Activated CD4-positive, alpha-beta T cell treated with anti-CD3 and anti-CD28 coated beads for 48 hours (primary cell): ENCODE data around the gene RAMP3.
"Not testable (repeated sequence)": the region's sequence is repeated elsewhere in the genome, so short reads cannot be mapped to it uniquely, and the experiment has no call there.

ENCODE experiments used
- DNase-seq: peaks from one replicate; pipeline ENCODE4 v3.0.0-alpha.2; 2020

The RAMP3 gene

DNA sequence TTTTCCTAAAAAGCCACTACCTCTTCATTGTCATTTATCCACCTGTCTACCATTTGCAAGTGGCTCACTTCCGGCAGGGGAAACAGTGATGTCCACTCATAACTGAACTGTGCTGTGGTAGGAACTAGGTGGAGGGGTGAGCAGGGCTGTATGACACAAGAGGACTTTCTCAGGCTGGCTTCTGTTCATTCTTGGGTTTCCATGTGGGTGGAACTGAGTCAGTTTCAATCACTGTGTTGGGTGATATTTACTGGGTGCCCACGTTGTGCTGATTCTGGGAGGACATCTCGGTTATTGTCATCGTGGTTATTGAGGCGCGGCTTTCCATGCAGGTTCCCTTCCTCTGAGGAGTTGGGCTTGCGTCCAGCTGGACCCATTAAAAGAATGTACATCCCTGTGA lies 38.8 kb downstream of the RAMP3 start:
- peak; percentile 83 for DNase-seq

DNA sequence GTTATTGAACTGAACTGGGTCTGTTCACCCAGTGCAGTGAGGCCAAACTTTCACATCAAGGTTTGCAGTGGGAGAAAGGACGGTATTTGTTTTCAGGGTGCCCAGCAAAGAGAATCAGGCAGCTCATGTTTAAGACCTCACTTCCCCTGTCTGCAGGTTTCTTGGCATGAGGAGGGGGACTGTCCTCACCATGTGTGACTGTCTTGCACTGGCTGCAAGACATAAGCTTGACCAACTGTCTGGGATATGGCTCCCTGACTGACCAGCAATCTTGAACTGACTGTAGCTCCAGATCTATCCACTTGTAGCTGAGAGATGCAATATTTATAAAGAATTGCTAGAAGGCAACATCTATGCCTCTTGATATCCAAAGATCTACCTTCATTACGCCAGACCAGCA lies 39.9 kb downstream of the RAMP3 start:
- no peak for DNase-seq

DNA sequence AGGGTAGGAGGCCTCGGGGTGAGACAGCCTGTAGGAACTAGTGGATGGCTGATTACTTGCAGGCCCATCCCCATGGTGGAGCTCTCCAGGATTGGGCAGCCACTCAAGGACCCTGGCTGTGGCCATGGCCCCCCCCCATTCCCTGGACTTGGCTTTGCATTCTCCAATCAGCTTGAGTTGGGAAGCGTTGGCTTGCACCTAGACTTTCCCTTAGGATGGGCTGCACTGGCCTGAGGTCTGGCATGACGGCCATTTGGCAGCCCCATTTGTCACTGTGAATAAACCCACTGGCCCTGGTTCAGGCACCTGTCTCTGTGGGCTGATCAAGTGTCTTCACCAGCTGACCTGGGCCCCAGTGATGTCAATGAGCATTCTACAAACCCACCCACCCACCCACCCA lies 41.4 kb downstream of the RAMP3 start:
- DNase-seq, result no peak

DNA sequence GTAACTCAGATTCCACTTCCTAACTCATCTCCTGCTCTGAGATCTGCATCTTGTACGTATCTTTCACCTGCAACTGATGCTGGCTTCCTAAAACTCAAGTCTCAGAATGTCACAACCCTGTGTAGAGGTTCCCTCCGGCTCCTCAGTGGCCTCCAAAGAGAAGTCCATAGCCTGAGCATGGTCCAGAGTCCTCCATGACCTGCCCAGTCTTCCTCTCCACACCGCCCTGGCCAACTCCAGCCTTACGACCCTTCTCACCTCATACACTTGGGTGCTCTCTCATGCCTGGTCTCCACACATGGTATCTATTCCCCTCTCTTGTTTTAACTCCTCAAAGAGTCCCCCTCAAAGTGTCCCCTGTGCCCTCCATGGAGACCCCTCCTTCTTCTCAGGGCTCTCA lies 41.9 kb downstream of the RAMP3 start:
- DNase-seq, result no peak

DNA sequence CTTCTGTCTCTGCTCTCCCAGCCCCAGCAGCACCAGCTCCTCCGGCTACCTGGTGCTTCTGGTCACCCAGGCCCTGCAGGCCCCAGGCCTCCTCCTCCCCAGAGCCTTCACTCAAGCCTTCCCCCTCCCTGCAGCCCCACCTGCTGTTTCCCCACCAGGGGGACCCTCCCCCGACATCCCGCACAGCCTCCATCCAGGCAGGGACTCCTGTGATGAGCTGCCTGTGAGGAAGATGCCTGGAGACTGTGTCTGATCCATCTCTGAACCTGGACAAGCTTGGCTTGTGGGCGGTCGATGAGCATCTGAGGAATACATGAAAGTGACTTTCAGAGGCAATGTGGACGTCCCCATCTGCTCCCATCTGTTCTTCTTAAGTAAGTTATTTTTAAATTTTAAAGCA lies 45.0 kb downstream of the RAMP3 start:
- no peak for DNase-seq

DNA sequence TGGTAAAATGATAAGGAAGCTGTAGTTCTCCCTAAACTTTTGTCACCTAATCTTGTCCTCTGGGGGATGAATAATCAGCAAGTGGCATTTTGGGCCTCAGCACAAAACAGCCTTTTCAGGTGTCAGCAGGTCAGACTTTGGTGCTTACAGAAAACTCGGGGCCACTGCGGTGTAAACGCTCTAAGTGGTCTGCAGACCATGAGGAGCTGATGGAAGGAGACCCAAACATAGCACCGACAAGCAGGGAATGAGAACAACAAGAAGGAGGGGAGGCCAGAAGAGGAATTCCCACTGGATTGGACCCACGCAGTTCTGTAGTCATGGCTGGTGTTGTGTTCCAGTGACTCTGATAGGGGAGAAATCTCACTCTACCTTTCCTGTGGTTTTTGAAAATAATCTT lies 45.4 kb downstream of the RAMP3 start:
- no peak for DNase-seq

DNA sequence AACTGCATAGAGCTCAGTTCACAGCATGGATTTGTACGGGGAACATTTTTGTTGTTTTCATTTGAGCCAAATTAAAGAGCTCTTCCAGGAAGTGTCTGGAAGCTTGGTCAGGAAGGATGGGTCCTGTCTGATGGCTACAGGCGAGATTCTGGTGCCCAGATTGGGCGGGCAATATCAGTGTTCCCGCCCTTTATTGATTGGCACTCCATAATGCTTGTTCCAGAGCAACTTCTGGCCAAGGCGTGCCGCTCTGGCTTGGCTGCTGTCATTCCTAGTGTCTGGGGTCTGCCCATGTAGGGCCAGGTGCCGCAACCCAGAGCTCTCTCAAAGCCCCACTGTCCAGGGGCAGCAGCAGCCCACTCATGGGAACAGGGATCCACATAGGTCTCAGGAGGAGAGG lies 45.9 kb downstream of the RAMP3 start:
- DNase-seq, result no peak

DNA sequence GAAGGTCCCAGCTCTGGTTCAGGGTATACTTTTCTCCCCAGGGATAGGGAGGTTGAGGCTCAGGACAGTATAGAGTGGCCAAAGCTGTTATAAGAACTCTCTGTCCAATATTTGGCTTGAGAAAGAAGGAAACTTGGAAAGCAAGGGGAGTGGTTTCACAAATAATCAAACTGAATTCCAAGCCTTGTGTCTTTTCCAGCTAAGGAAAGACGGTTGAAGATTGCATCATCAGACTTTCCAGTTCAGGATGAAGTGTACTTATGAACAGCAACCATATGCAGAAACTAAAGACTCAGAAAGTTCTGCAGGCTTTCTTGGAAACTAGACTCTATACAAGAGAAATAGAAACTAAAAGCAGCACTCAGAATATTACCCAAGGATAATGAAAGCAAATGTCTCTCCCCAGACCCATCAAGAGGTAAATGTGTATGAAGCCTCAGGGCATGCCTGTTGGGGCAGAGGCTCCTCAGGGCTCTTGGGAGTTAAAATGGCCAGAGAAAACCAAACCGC lies 46.4 kb downstream of the RAMP3 start:
- no peak for DNase-seq

DNA sequence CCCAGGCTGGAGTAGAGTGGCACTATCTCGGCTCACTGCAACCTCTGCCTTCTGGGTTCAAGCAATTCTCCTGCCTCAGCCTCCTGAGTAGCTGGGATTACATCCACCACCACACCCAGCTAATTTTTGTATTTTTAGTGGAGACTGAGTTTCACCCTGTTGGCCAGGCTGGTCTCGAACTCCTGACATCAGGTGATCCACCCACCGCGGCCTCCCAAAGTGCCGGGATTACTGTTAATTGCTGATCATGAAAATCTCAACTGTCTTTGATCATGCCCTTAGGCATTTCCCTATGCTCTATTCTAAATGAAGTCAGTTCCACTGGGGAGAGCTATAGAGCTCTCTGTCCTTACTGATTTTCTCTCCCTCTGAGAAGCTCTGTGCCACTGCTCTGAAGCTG lies 48.7 kb downstream of the RAMP3 start:
- DNase-seq, result not testable (repeated sequence)

DNA sequence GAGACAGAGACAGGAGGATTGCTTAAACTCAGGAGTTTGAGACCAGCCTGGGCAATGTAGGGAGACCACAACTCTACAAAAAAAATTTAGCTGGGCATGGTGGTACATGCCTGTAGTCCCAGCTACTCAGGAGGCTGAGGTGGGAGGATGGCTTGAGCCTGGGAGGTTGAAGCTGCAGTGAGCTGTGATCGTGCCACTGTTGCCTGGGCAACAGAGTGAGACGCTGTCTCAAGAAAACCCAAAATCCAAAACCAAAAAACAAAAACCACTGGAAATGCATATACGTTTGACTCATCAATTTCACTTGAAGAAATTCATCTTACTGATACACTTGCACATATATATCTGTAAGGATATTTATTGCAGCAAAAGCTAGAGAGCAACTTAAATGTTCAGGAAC lies 52.3 kb downstream of the RAMP3 start:
- not testable (repeated sequence) for DNase-seq

DNA sequence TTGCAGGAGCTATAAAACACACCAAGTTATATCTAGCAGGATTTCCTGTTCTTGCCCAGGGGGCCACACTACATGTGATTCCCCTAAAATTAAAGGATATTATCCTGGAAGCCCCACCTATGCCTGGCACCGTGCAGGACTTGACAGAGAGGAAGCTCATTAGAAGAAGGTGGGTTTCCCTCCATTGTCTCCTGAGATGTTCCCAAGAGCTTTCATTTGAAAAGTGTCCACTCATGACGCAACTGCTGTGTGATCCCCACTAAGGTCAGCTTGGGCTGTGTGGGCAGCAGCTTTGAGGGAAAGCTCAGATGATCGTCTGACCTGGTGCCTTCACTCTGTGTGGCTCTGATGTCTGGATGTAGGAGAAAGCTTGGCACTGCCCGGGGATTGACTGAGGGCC lies 53.5 kb downstream of the RAMP3 start:
- DNase-seq, result no peak

DNA sequence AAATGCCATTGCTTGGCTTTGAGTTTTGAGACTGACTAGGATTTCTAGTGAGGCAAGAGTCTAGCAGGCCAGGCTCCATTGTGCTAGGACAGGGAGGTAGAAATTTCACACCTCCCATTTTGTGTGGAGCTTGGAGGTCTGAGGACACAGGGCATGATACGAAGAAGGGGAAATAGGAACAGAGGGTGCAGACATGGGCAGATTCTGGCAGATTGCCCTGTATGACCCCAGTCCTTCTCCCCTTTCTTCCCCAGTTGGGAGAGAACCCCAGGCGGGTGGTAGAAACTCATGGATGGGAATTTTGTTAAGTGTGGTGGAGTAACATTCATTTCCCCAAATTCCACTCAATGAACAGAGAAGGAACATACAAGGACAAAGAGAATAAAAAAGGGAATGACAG lies 54.4 kb downstream of the RAMP3 start:
- DNase-seq, result no peak

DNA sequence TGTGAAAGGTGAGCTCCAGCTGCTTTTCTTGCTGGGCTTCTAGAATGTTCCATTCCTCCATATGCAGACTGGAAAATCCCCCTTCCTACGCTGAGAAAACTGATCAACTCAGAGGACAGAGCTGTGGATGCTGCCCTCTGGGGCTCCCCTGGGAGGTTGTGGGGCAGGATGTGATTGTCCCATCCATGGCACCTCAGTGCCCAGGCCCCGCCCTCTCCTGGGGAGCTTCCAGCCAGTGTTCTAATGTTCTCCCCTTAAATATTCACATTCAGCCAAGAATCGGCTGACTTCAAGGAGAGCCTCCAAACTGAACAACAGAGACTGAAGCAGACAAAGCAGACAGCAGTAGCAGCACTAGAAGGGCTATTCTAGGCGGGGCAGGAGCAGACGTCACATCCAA lies 55.0 kb downstream of the RAMP3 start:
- DNase-seq, result no peak

DNA sequence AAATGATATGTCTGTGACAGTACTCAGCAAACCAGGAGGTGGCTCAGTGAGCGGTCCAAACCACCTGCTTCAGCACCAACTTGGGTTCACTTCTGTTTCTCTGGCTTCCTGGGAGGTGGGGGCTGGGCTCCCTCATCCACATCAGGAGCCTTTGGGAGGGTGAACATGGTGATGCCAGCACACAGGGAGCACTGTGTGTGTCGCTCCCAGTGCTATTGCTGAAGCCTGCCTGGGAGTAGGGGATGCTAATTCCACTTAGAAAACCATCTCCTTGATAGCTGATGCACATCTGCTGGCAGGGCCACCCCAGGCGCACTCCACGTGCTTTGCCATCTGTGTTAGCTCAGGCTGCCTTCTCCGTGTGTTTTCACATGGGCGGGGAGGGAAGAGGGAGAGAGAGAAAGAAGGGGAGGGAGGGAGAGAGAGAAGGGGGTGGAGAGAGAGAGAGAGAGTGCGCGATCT lies 58.0 kb downstream of the RAMP3 start:
- DNase-seq, result no peak

DNA sequence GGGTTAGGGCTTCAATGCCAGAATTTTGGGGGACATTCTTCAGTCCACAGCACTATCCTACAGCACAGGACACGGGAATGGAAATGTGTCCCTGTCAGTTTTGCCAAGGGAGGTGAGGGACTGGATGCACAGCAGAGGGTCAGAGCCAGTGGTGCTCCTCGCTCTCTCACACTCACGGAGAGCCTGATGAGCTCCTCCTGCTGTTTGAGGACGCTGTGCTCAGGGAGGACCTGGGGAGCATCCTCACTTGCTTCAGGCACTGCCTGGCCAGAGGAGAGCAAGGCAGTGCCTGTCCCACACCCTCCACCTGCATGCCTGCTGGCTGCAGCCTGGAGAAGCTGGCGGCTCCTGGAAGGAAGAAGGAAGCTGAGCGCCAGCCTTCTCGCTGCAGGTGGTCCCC lies 58.6 kb downstream of the RAMP3 start:
- DNase-seq, result no peak

DNA sequence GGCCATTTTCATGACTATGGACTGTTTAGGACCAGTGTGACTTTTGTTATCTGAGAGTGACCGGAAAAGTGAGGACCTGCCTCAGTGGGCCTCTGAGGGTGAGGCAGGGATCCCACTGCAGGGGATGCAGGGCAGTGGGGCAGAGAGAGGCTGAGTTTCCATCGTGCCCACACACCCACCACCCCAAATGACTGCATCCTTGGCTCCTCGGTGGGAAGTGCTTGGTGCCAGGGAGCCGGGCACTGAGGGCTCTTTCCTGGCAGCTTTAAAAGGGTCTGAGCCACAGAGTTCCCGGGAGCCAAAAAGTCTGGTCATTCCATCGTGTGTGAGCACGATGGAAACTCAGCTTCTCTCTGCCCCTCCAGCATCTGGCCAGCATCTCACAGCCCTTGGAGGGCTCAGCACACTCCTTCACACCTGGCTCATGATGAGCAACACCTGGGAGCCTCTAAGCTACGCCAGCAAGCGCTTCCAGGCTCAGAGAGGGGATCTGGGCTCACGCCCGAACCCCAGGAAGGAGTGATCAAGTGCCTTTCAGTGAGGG lies 59.1 kb downstream of the RAMP3 start:
- no peak for DNase-seq

DNA sequence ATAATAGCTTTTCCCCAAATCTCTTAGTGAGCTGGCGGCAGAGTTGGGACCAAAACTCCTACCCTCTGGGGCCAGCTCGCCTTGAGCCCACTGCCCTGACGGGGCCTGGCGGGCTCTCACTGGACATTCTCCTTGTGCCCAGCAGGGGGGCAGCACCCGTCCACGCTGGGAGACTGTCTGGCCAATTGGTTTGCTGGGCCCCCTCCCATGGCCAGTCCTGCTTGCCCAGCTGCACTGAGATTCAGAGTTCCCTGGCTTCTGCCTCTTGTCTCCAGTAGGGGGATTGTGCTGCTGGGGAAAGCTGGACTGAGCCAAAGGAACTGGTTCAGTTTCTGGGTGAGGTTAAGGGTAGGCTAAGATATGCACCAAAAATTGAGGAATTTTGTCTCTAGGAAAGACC lies 59.8 kb downstream of the RAMP3 start:
- DNase-seq, result no peak

DNA sequence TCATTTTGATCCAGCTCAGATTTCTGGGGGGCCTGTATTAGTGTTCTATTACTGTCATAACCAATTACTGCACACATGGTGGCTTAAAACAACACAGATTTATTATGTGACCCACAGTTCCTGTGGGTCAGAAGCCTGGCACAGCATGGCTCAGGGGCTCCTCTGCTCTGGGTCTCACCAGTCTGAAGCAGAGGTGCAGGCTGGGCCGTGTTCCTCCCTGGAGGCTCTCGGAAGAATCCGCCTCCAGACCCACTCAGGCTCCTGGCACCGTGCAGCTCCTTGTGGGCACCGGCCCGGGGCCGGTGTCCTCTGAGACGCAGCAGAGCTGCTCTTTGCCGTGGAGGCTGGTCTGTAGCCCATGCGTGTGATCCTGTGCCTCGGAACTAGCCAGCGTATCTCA lies 61.5 kb downstream of the RAMP3 start:
- no peak for DNase-seq

DNA sequence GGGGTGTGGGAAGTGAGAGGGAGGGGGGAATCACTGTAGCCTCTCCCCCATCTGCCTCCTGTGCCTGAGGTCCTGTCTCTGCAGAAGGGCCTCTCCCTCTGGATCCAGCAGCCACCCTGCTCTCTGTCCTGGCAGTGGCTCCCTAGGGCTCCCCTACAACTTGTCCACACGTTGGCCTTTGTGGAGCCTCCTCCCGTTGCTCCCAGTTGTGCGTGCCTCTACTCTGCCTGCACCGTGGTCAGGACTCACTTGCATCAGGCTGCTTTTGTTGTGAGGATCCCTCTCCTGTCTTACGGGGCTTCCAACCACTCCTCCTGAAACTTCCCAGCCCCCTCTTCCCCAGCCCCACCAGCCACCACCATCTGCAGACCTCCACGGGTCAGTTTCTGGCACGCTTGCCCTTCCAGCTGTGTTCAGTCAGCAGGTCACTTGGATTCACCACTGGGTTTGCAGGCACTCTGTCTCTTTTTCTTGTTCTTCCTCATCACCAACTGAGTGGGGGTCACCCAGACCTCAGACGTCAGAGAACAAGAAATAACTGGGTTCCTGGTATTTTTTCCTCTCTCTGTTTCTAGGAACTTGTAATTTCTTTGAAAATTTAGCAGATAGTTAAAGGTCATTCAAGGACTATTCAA lies 62.3 kb downstream of the RAMP3 start:
- DNase-seq, result no peak

DNA sequence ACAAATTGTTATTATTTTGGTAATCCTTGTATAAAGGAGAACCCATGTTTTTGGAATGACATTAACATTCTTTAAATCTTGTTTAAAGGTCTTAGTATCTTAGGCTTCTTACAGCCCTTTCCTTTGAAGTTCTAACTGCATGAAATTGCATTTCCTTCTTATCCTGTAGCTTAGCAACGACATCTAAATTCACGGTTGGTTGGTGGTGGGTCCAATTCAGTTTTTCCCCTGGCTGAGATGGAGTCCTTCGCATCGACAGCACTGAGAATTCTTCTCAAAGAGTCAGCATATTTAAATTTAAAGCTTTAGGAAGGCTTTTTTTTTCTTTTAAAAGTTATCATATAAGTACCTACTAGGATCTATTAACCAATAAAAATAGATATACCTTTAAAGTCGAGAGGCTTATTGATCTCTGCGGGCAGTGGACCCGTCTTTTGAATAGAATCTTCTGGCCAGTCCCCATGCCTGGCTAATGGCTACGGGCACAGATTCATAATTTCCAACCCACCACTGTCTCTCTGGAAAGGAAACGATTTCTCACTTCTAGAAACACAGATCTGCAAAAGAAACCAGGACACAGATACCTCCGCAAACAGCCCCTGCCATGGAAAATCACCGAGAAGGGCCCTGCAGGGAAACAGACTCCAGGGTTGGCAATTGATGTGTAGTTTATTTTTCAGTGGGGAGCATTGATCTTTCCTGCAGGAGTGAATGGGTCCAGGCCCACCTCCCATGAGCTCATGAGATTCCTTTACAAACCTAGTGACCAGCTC lies 63.4 kb downstream of the RAMP3 start:
- DNase-seq, result no peak

DNA sequence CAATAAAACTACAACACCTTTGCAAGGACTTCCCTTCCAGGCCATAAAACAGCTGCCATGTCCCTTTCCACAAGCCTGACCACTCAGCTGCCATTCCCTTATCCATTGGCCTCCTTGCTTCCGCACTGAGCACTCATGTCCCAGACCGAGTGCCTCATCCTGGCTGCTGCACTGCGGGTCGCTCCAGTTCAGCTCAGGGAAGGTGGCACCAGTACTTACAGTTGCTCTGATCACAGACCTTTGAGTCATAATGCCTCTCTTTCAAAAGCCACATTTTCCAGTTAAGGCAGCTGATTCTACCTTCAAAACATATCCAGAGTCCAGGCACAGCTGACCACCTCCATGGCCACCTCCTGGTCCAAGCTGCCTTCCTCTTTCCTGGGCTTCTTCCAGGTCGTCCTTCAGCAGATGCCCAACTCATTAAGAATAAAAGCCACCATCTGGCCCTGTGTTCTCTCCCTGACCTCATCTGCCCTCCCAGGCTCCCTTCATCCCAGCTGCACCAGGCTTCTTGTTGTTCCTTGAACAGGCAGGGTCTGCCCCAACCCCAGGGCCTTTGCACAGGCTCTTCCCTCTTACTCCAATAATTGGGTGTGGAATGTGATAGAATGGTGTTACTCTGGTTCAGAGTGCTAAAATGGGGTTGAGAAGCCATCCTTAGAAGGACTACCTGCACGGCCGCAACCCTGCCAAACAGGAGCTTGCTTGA lies 64.5 kb downstream of the RAMP3 start:
- no peak for DNase-seq

DNA sequence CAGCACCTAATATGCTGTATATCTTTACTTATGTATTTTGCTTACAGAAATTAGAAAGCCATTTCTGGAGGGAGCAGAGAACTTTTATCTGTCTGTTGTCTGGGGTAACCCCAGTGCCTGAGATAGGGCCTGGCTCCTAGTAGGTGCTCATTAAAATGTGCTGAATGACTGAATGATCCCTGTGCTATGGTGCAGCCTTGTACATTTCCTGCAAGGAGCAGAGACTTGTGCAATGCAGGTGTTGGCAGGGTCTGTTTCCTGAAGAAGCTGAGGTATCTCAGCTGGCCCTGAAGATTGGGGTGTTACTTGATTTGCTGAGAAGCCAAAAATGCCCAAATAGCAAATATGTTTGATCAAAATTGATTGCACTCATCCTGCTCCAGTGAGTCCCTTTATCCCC lies 65.5 kb downstream of the RAMP3 start:
- no peak for DNase-seq

DNA sequence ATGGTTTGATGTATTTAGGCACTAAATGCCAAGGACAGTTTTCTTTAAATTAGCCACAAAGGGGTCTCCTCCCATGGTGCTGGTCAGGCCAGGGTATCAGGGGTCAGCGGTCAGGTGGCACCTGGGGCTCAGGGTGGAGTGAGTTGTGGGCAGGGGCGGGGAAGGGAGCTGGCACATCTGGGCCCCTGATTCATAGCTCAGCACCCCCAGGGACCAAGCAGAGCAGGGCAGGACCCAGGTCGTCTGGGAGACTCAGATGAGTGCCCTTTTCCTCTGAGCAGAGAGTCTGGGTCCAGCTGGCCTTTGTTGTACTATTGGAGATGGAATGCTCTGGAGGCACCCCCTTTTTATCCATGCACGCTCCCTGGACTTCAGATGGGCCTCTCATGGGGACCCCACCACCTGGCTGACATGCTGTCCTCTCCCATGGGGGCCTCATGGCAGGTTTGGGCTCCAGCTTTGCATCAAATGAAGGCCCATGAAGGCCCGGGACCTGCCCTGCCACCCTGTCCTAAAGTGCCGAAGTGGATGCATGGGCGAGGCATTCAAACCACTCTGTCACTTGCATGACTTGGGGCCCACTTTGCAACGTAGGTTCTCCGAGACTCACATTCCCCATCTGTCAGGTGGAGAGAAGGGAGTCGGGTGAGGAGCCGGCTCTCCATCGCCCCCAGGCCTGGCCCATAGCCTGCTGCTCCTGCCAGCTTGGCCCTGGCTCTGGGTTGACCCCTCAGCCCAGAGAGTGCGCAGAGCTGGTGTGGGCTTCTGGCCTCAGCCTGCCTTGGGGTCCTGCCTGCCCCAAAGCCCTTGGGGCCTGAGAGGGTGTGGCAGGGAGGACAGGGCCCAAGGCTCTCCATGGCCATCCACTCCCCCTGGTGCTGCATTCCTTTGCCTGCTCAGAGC lies 66.4 kb downstream of the RAMP3 start:
- DNase-seq, result no peak
